Measurements from ENCODE around the gene CLDN18.

CLDN18 gene

DNA sequence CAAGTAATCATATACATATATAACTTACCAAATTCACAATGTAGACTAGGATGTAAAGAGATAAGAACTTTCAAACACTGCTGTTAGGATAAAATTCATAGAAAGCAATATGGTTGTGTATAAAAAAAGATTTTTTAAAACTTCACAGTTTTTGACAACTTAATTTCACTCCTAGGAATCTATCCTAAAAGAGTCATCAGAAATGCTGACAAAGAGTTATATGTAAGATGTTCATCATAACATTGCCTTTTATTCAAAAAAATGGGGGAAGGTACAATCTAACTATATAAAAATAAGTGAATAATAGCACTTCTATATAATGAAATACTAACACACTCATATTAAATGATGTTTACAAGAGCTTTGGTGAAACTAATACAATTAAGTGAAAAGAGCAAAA lies 4.3 kb upstream of the CLDN18 start:
- Histone ChIP-seq H3K4me2 (ENCODE audit: insufficient read depth, low read length) (no peak overlapping the region), H3K36me3 (ENCODE audit: insufficient read depth, low read length) (no peaks in the 10 kb centered on the region), H3K4me3 (ENCODE audit: low read depth in 1 of 2, low read length in 2 of 2) (no peak overlapping the region), H3K9ac (ENCODE audit: low read depth, low read length) (no peak overlapping the region), H3K9me3 (ENCODE audit: insufficient read depth, low read length, severe bottlenecking) (no peaks in the 10 kb centered on the region), H3K4me1 (ENCODE audit: insufficient read depth, low read length) (no peaks in the 10 kb centered on the region), H2AFZ (ENCODE audit: low read depth, low read length) (no peak overlapping the region), H3K79me2 (ENCODE audit: insufficient read depth, low read length) (no peaks in the 10 kb centered on the region), H3K27me3 (ENCODE audit: insufficient read depth, low read length, poor library complexity) (peaks cover 5% of the 10 kb centered on the region), H4K20me1 (ENCODE audit: insufficient read depth, low read length) (no peaks in the 10 kb centered on the region), H3K27ac (ENCODE audit: low read length) (no peak overlapping the region)
- no peak for TF ChIP-seq EZH2 (IDR thresholded peaks at IDR 0.05; ENCODE audit: borderline replicate concordance, low read depth, low read length, severe bottlenecking)
- TF ChIP-seq, protein P1, sequence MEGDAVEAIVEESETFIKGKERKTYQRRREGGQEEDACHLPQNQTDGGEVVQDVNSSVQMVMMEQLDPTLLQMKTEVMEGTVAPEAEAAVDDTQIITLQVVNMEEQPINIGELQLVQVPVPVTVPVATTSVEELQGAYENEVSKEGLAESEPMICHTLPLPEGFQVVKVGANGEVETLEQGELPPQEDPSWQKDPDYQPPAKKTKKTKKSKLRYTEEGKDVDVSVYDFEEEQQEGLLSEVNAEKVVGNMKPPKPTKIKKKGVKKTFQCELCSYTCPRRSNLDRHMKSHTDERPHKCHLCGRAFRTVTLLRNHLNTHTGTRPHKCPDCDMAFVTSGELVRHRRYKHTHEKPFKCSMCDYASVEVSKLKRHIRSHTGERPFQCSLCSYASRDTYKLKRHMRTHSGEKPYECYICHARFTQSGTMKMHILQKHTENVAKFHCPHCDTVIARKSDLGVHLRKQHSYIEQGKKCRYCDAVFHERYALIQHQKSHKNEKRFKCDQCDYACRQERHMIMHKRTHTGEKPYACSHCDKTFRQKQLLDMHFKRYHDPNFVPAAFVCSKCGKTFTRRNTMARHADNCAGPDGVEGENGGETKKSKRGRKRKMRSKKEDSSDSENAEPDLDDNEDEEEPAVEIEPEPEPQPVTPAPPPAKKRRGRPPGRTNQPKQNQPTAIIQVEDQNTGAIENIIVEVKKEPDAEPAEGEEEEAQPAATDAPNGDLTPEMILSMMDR (IDR thresholded peaks at IDR 0.05; ENCODE audit: borderline replicate concordance, extremely low read depth, low read length, poor library complexity, severe bottlenecking) = no peak
- no peak for ATAC-seq (ENCODE audit: insufficient read depth, low read depth)
- DNase-seq = no peak

DNA sequence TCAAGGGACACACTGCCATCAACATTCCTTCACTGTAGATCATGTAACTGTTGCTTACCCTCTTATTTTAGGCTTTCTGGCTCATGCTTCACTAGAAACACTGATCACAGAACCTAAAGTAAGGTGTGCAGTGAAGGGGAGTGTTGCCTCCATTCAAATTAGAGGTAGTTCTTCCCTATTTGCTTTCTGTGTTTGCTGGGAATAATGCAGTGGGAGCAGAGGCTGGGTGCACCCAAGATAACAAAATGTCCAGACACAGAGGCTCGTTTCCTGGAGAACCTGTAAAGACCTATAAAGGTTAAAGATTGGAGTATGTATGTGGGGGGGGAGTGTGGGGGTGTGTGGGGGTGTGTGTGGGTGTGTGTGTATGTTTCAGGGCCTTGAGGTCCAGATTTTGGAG lies 2.1 kb upstream of the CLDN18 start:
- H3K4me3 ChIP-seq (ENCODE audit: low read depth in 1 of 2, low read length in 2 of 2) = no peak overlapping the region
- DNase-seq = no peak
- H3K9me3 ChIP-seq (ENCODE audit: insufficient read depth, low read length, severe bottlenecking) = no peaks in the 10 kb centered on the region

GRCh38 chr3:138010273-138010590 lies 267 bp downstream of the CLDN18 start:
- Histone ChIP-seq H4K20me1 (ENCODE audit: insufficient read depth, low read length) (no peaks in the 10 kb centered on the region), H3K79me2 (ENCODE audit: insufficient read depth, low read length) (no peaks in the 10 kb centered on the region), H3K4me3 (ENCODE audit: low read depth in 1 of 2, low read length in 2 of 2) (no peak overlapping the region), H3K9me3 (ENCODE audit: insufficient read depth, low read length, severe bottlenecking) (no peaks in the 10 kb centered on the region), H3K27me3 (ENCODE audit: insufficient read depth, low read length, poor library complexity) (peaks cover 8% of the 10 kb centered on the region), H3K4me1 (ENCODE audit: insufficient read depth, low read length) (no peaks in the 10 kb centered on the region), H3K9ac (ENCODE audit: low read depth, low read length) (no peak overlapping the region), H3K4me2 (ENCODE audit: insufficient read depth, low read length) (no peak overlapping the region), H2AFZ (ENCODE audit: low read depth, low read length) (no peak overlapping the region), H3K36me3 (ENCODE audit: insufficient read depth, low read length) (no peaks in the 10 kb centered on the region), H3K27ac (ENCODE audit: low read length) (no peak overlapping the region)
- DNase-seq = no peak
- ATAC-seq (ENCODE audit: insufficient read depth, low read depth) = no peak
- TF ChIP-seq, protein P1 (IDR thresholded peaks at IDR 0.05; ENCODE audit: borderline replicate concordance, extremely low read depth, low read length, poor library complexity, severe bottlenecking) = no peak
- TF ChIP-seq EZH2 (IDR thresholded peaks at IDR 0.05; ENCODE audit: borderline replicate concordance, low read depth, low read length, severe bottlenecking) = no peak

More for the DNA sequence above, 2.1 kb upstream of the CLDN18 start:
- no peak for ATAC-seq (ENCODE audit: insufficient read depth, low read depth)
- no peak for TF ChIP-seq EZH2 (IDR thresholded peaks at IDR 0.05; ENCODE audit: borderline replicate concordance, low read depth, low read length, severe bottlenecking)
- TF ChIP-seq, protein P1 (IDR thresholded peaks at IDR 0.05; ENCODE audit: borderline replicate concordance, extremely low read depth, low read length, poor library complexity, severe bottlenecking) = no peak
- Histone ChIP-seq H3K79me2 (ENCODE audit: insufficient read depth, low read length) (no peaks in the 10 kb centered on the region), H3K36me3 (ENCODE audit: insufficient read depth, low read length) (no peaks in the 10 kb centered on the region), H3K27ac (ENCODE audit: low read length) (no peak overlapping the region), H3K27me3 (ENCODE audit: insufficient read depth, low read length, poor library complexity) (peaks cover 4% of the 10 kb centered on the region), H2AFZ (ENCODE audit: low read depth, low read length) (no peak overlapping the region), H3K4me1 (ENCODE audit: insufficient read depth, low read length) (no peaks in the 10 kb centered on the region), H3K4me2 (ENCODE audit: insufficient read depth, low read length) (no peak overlapping the region), H3K9ac (ENCODE audit: low read depth, low read length) (no peak overlapping the region), H4K20me1 (ENCODE audit: insufficient read depth, low read length) (no peaks in the 10 kb centered on the region)

DNA sequence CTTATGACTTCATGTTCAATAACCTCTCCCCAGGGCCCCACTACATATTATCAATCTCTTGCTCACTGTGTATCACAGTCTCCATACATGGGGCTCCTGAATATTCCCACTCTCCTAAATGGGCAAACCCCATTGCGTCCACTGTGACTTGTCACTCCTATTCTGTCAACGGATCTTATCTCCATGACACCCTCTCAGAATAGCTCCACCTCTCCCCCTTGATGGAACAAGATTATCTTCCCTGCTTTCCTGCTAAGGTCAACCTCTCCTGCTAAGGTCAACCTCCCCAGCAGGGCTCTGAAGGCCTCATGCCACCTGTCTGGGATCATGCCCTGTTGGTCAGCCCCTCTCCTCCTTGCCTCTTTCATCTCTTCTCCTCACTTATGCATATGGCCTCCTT lies 1.8 kb downstream of the CLDN18 start:
- Histone ChIP-seq H3K9me3 (ENCODE audit: insufficient read depth, low read length, severe bottlenecking) (no peaks in the 10 kb centered on the region), H3K4me2 (ENCODE audit: insufficient read depth, low read length) (no peak overlapping the region), H3K27ac (ENCODE audit: low read length) (no peak overlapping the region), H3K79me2 (ENCODE audit: insufficient read depth, low read length) (no peaks in the 10 kb centered on the region), H3K4me1 (ENCODE audit: insufficient read depth, low read length) (no peaks in the 10 kb centered on the region), H3K36me3 (ENCODE audit: insufficient read depth, low read length) (no peaks in the 10 kb centered on the region), H4K20me1 (ENCODE audit: insufficient read depth, low read length) (no peaks in the 10 kb centered on the region), H3K9ac (ENCODE audit: low read depth, low read length) (no peak overlapping the region), H3K4me3 (ENCODE audit: low read depth in 1 of 2, low read length in 2 of 2) (no peak overlapping the region), H2AFZ (ENCODE audit: low read depth, low read length) (no peak overlapping the region), H3K27me3 (ENCODE audit: insufficient read depth, low read length, poor library complexity) (peaks cover 9% of the 10 kb centered on the region)
- no peak for ATAC-seq (ENCODE audit: insufficient read depth, low read depth)
- DNase-seq = no peak
- TF ChIP-seq, protein P1 (IDR thresholded peaks at IDR 0.05; ENCODE audit: borderline replicate concordance, extremely low read depth, low read length, poor library complexity, severe bottlenecking) = no peak
- TF ChIP-seq EZH2 (IDR thresholded peaks at IDR 0.05; ENCODE audit: borderline replicate concordance, low read depth, low read length, severe bottlenecking) = no peak

Data from DND-41 (cell line).